HG02852 (cell line): ENCODE measurements around the gene C3orf22.

Experiments used
- ATAC-seq: cut with Tn5 transposase; IDR thresholded peaks from one replicate; pipeline ENCODE4 v1.9.1; 2021; ENCODE audit warnings: mild to moderate bottlenecking, moderate library complexity; ENCODE audit not compliant: unreplicated experiment

C3orf22 gene

GRCh38 chr3:126516152-126516935, 42.4 kb downstream of the C3orf22 start:
- ATAC-seq = no peak

DNA sequence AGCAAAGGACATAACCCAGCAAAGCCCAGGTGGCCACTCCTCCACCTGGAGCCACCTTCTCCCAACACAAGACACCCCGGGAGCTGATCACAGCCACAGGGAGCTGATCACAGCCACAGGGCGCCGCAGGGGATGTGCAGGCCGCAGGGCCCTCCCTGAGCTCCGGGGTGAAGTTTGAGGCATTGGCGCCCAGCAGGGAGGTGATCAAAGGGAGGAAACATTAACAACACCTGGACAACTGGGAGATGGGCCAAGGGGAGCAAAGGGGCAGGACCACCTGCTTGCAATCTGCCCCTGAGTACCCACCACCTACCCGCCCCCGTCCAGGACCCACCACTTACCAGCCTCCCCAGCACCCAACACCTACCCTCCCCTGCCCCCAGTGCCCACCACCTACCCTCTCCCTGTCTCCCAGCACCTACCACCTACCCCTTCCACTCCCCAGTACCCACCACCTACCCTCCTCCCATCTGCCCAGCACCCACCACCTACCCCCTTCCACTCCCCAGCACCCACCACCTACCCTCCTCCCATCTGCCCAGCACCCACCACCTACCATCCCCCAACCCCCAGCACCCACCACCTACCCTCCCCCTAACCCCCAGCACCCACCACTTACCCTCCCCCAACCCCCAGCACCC, 43.5 kb downstream of the C3orf22 start:
- ATAC-seq = no peak

DNA sequence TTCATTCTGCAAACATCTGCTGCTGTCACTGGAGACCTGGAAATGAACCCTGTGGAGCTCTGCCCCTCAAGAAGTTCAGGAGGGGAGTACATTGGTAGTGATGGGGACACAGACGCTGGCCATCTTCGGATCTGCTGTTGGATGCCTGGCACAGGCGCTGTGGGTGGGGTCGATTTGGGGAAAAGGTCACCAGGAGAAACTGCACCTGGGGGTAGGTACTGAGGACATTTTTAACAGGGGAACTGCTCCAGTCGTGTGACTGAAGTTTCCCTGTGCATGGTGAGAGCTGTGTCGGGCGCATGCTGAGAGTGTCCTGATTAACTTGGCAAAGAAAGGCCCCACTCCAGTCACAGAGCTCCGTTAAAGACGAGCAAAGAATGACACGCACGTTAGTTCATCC, 44.6 kb downstream of the C3orf22 start:
- ATAC-seq = no peak

- ATAC-seq = no peak
Observed at GRCh38 chr3:126512916-126513650, 45.6 kb downstream of the C3orf22 start.

DNA sequence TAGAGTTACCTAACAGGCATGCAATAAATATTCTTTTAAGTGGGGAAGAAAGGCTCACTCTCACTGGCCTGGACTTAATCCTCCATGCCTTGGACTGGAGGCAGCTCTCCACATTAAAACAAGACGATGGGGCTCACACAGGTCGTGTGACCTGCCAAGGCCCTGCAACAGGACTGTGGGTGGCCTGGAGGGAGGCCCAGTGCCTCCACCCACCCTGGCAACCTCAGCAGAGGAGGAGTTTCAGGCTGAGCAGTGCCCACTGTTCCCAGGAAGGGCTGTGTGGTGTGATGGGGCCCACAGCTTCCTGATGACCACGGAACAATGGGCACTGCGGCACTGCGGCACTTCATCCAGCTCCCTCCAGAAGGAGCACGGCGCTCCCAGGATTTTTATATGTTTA, 46.7 kb downstream of the C3orf22 start:
- no peak for ATAC-seq

- ATAC-seq = no peak
Observed at GRCh38 chr3:126511291-126511690, 47.4 kb downstream of the C3orf22 start.

DNA sequence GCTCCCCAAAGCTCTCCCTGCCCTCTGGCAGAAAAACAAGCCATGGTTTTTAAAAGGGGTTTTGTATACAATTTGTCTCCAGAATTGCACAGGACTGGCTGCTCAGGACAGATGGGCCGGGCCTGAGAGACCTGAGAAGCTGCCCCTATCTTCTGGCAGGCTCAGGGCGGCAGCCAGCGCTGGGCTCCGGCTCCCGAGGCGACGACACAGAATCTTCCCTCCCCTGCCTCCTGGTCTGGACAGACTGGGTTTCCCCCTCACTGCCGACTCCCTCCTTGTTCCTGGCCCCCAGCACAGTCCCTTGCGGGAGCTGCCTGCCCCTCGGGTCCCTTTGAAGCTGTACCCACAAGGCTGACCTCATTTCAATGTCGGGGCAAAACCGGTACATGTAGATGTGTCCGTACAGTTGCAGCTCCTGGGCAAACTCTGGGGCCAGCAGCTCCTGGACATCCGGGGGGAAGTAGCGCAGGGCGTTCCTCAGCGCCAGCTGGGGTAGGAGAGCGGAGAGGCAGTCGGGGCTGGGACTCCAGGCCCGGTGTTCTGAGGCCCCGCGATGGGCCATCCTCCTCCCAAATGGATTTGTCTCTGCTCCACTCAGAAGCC, 48.3 kb downstream of the C3orf22 start:
- no peak for ATAC-seq

GRCh38 chr3:126509597-126510307, 49.0 kb downstream of the C3orf22 start:
- no peak for ATAC-seq

DNA sequence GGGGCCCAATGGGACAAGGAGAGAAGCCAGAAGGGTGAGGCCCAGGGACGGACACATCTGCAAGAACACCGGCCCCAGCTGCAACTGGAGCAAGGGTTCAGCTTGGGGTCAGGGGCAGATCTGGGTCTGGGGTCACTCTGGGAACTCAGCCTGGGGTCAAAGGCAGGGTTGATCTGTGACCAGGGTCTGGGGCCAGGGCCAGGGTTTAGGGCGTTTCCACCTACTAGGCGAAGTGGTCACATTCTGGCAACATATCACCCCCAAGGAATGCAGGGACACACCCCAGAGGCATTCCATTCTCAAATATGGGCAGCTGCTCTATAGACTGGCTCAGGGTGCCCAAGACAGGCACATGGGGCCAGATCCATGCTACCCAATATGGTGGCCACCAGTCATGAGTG, 50.2 kb downstream of the C3orf22 start:
- no peak for ATAC-seq

GRCh38 chr3:126507886-126508285, 50.8 kb downstream of the C3orf22 start:
- ATAC-seq = no peak

DNA sequence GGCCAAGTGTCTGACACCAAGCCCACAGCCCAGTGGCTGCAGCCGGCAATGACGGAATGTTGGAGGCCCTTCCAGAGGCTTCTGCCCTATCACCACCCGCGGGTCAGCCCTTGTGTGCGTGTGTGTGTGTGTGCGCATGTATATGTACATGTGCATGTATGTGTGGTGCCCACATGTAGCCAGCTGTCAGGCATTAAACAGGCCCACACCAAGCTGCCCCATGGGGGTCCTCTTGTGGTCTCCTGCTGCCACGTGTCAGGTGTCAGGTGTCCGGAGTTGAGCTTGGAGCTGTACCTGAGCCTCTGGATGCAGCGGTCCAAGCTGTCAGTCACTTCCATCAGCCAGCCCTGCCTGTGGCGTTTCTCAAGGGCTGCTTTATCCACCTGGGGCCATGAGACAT, 55.0 kb downstream of the C3orf22 start:
- no peak for ATAC-seq

- no peak for ATAC-seq
Observed at GRCh38 chr3:126502656-126503055, 56.1 kb downstream of the C3orf22 start.

DNA sequence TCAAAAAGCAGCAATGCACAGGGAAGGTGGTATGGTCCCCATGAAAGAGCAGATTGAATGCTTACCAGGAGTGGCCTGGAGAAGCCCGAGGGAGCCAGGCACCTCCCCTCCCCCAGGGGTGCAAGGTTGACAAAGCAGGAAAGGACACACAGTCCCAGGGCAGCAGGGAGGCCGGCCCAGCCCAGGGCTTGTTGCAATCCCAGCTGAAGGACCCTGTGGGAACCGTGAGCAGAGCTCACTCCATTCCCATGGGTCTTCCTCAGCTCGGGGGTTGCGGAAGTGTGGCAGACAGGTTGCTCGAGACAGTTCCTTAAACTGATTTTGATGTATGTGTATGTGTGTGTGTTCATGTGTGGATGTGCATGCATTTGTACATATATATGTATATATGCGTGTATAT, 57.0 kb downstream of the C3orf22 start:
- ATAC-seq = no peak

DNA sequence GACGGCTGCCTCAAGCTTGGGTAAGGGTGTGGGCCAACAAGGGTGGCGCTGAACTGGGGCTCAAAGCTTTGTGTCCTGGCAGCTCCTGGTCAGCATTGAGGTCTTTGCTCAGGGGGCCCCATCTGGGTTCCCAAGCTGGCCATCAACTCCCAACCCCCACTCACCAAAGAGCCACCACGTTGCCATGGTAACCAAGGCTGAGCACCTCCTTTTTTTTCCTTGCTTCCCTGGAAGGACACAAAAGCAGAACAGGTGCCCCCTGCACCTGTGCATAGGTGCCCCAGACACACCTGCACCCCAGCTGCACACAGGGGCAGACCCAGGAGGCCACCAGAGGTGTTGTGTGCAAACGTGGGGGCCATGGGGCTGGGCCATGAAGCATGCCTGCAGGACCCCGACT, 57.7 kb downstream of the C3orf22 start:
- no peak for ATAC-seq

- ATAC-seq = no peak
Observed at GRCh38 chr3:126500016-126500415, 58.7 kb downstream of the C3orf22 start.
